HepG2 (cell line): ENCODE results near the gene NT5DC4. TPM values are rescaled to one million over a fixed set of nuclear protein-coding genes. Genes with fewer than 3 reads are reported as not detected.

ENCODE experiments used
- BCL6 ChIP-seq: IDR thresholded peaks from 2 replicates; pipeline ENCODE4 v1.6.1; 2016; ENCODE audit warnings: missing genetic modification reagents, missing compliant biosample characterization
- CCDC6 ChIP-seq: sonication (generic); formaldehyde crosslinking; IDR thresholded peaks from 2 replicates; pipeline ENCODE4 v1.8.1; 2022; ENCODE audit warnings: mild to moderate bottlenecking, missing genetic modification reagents, moderate library complexity
- ELF3 ChIP-seq: IDR thresholded peaks from 2 replicates; pipeline ENCODE4 v1.6.1; 2016; ENCODE audit warnings: missing genetic modification reagents, missing compliant biosample characterization
- FIP1L1 ChIP-seq: fragments of 200-400 bp; formaldehyde crosslinking; IDR thresholded peaks from 2 replicates; pipeline ENCODE4 v1.6.1; 2018; ENCODE audit warnings: low read depth, mild to moderate bottlenecking, low read length, moderate library complexity, borderline replicate concordance; ENCODE audit not compliant: insufficient read depth
- ZNF225 ChIP-seq: sonication (generic); formaldehyde crosslinking; IDR thresholded peaks from 2 replicates; pipeline ENCODE4 v1.4.0; 2020; ENCODE audit warnings: mild to moderate bottlenecking, missing genetic modification reagents
- ZNF720 ChIP-seq: sonication (generic); formaldehyde crosslinking; IDR thresholded peaks from 2 replicates; pipeline ENCODE4 v1.4.0; 2020; ENCODE audit warnings: missing genetic modification reagents
- polyA plus RNA-seq, 8 experiments: library from polyadenylated mRNA; depleted of rRNA in 3 of 8; stranded (reverse) in 7 of 8; unstranded in 1 of 8; fragments of >200 nt; fragmentation: Illumina TruSeq in 4 of 8; extraction: Trizol in 4 of 8; gene quantifications; 2 replicates each; pipeline versions ENCODE4 v1.2.1 to v1.2.3, GENCODE V29; 2011 to 2016; ENCODE audit warnings: low read depth in 4 of 8, missing spikeins in 1 of 8, mixed read lengths in 1 of 8; ENCODE audit not compliant: insufficient read depth in 1 of 8
- total RNA-seq, 5 experiments: library from RNA; depleted of rRNA; stranded (reverse); fragments of >200 nt; fragmentation: Illumina TruSeq; extraction: Trizol; gene quantifications; 2 replicates each; pipeline ENCODE4 v1.2.3, GENCODE V29; 2016; ENCODE audit warnings: low read depth in 1 of 5
- TF ChIP-seq, protein P1 (sequence below): sonication (generic); formaldehyde crosslinking; IDR thresholded peaks from 2 replicates; pipeline ENCODE4 v1.5.1; 2020; ENCODE audit warnings: missing genetic modification reagents, mild to moderate bottlenecking, borderline replicate concordance
- TF ChIP-seq, protein P2 (sequence below): IDR thresholded peaks from 2 replicates; pipeline ENCODE4 v1.4.0; 2020; ENCODE audit warnings: mild to moderate bottlenecking, missing genetic modification reagents
- TF ChIP-seq, protein P3 (sequence below): sonication (generic); formaldehyde crosslinking; conservative IDR thresholded peaks from 2 replicates; pipeline ENCODE4 v1.4.0; 2020; ENCODE audit warnings: mild to moderate bottlenecking, missing genetic modification reagents, moderate library complexity
- TF ChIP-seq, protein P4 (sequence below): sonication (generic); formaldehyde crosslinking; IDR thresholded peaks from 2 replicates; pipeline ENCODE4 v1.4.0; 2020; ENCODE audit warnings: mild to moderate bottlenecking, missing genetic modification reagents, borderline replicate concordance

NT5DC4 gene
- total and polyA plus RNA-seq, 2 of the 13 experiments (the other 11 are each of a cell fraction or from before 2014, with no cell fraction given): 0.04 to 4.2 TPM

DNA sequence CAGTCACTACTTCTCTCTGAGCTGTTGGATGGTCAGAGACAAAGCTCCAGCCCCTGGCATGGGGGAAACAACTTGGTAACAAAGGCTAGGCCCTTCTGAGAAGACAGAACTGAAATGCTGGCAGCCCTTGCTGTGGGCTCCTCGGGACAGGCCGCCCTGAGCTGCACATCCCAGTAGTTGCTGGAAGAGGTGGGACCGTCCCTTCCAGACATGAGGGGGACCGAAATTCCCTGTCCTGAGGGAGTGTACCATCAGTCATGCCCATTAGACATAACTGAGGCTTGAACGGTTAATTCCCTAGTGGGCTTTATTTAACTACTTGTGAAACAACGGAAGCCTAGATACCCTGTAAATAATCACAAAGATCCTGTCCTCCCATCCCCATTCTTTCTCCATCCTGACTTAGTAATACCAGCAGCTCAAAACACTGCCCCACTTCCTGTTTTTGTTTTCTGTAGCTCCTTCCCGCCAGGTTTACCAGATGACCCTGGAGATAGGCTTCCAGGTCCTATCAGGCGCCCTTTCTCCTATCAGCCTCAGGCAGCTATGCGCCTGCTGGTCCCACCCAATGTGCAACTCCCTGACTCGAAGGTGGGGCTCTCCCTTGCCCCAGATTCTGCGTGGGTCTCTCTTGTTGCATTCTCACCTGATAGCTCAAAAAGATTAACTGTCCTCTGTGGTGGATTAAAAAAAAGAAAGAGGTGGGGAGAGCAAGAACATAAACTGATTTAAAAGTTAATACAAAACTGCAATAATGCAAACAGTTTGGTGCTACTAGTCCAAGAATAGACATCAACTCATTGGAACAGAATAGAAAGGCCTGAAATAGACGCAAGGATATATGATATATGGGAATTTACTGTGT, 37.0 kb upstream of the NT5DC4 start (continued):
- TF ChIP-seq, protein P1, sequence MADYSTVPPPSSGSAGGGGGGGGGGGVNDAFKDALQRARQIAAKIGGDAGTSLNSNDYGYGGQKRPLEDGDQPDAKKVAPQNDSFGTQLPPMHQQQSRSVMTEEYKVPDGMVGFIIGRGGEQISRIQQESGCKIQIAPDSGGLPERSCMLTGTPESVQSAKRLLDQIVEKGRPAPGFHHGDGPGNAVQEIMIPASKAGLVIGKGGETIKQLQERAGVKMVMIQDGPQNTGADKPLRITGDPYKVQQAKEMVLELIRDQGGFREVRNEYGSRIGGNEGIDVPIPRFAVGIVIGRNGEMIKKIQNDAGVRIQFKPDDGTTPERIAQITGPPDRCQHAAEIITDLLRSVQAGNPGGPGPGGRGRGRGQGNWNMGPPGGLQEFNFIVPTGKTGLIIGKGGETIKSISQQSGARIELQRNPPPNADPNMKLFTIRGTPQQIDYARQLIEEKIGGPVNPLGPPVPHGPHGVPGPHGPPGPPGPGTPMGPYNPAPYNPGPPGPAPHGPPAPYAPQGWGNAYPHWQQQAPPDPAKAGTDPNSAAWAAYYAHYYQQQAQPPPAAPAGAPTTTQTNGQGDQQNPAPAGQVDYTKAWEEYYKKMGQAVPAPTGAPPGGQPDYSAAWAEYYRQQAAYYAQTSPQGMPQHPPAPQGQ (CRISPR knock-in tag): no peak
- TF ChIP-seq CCDC6 (CRISPR knock-in tag) (no peak), ZNF225 (no peak), ZNF720 (CRISPR knock-in tag) (no peak), ELF3 (CRISPR knock-in tag) (0 out of 2 replicates have a peak, but pooled peaks have one; percentile 55), FIP1L1 (no peak), BCL6 (CRISPR knock-in tag) (no peak)
- TF ChIP-seq, protein P2, sequence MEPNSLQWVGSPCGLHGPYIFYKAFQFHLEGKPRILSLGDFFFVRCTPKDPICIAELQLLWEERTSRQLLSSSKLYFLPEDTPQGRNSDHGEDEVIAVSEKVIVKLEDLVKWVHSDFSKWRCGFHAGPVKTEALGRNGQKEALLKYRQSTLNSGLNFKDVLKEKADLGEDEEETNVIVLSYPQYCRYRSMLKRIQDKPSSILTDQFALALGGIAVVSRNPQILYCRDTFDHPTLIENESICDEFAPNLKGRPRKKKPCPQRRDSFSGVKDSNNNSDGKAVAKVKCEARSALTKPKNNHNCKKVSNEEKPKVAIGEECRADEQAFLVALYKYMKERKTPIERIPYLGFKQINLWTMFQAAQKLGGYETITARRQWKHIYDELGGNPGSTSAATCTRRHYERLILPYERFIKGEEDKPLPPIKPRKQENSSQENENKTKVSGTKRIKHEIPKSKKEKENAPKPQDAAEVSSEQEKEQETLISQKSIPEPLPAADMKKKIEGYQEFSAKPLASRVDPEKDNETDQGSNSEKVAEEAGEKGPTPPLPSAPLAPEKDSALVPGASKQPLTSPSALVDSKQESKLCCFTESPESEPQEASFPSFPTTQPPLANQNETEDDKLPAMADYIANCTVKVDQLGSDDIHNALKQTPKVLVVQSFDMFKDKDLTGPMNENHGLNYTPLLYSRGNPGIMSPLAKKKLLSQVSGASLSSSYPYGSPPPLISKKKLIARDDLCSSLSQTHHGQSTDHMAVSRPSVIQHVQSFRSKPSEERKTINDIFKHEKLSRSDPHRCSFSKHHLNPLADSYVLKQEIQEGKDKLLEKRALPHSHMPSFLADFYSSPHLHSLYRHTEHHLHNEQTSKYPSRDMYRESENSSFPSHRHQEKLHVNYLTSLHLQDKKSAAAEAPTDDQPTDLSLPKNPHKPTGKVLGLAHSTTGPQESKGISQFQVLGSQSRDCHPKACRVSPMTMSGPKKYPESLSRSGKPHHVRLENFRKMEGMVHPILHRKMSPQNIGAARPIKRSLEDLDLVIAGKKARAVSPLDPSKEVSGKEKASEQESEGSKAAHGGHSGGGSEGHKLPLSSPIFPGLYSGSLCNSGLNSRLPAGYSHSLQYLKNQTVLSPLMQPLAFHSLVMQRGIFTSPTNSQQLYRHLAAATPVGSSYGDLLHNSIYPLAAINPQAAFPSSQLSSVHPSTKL: peak; percentile 54
- TF ChIP-seq, protein P3, sequence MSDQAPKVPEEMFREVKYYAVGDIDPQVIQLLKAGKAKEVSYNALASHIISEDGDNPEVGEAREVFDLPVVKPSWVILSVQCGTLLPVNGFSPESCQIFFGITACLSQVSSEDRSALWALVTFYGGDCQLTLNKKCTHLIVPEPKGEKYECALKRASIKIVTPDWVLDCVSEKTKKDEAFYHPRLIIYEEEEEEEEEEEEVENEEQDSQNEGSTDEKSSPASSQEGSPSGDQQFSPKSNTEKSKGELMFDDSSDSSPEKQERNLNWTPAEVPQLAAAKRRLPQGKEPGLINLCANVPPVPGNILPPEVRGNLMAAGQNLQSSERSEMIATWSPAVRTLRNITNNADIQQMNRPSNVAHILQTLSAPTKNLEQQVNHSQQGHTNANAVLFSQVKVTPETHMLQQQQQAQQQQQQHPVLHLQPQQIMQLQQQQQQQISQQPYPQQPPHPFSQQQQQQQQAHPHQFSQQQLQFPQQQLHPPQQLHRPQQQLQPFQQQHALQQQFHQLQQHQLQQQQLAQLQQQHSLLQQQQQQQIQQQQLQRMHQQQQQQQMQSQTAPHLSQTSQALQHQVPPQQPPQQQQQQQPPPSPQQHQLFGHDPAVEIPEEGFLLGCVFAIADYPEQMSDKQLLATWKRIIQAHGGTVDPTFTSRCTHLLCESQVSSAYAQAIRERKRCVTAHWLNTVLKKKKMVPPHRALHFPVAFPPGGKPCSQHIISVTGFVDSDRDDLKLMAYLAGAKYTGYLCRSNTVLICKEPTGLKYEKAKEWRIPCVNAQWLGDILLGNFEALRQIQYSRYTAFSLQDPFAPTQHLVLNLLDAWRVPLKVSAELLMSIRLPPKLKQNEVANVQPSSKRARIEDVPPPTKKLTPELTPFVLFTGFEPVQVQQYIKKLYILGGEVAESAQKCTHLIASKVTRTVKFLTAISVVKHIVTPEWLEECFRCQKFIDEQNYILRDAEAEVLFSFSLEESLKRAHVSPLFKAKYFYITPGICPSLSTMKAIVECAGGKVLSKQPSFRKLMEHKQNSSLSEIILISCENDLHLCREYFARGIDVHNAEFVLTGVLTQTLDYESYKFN: peak; percentile 54
- TF ChIP-seq, protein P4, sequence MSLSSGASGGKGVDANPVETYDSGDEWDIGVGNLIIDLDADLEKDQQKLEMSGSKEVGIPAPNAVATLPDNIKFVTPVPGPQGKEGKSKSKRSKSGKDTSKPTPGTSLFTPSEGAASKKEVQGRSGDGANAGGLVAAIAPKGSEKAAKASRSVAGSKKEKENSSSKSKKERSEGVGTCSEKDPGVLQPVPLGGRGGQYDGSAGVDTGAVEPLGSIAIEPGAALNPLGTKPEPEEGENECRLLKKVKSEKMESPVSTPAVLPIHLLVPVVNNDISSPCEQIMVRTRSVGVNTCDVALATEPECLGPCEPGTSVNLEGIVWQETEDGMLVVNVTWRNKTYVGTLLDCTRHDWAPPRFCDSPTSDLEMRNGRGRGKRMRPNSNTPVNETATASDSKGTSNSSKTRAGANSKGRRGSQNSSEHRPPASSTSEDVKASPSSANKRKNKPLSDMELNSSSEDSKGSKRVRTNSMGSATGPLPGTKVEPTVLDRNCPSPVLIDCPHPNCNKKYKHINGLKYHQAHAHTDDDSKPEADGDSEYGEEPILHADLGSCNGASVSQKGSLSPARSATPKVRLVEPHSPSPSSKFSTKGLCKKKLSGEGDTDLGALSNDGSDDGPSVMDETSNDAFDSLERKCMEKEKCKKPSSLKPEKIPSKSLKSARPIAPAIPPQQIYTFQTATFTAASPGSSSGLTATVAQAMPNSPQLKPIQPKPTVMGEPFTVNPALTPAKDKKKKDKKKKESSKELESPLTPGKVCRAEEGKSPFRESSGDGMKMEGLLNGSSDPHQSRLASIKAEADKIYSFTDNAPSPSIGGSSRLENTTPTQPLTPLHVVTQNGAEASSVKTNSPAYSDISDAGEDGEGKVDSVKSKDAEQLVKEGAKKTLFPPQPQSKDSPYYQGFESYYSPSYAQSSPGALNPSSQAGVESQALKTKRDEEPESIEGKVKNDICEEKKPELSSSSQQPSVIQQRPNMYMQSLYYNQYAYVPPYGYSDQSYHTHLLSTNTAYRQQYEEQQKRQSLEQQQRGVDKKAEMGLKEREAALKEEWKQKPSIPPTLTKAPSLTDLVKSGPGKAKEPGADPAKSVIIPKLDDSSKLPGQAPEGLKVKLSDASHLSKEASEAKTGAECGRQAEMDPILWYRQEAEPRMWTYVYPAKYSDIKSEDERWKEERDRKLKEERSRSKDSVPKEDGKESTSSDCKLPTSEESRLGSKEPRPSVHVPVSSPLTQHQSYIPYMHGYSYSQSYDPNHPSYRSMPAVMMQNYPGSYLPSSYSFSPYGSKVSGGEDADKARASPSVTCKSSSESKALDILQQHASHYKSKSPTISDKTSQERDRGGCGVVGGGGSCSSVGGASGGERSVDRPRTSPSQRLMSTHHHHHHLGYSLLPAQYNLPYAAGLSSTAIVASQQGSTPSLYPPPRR (CRISPR knock-in tag): no peak
